Effector CD8-positive, alpha-beta T cell (primary cell): Measurements from ENCODE around the gene ZNF253.
"Not testable (repeated sequence)": the region's sequence is repeated elsewhere in the genome, so short reads cannot be mapped to it uniquely, and the experiment has no call there.

ENCODE experiments used
- DNase-seq: peaks from one replicate; lab custom pipeline; 2025; lab: John Stamatoyannopoulos, UW

Gene ZNF253

GRCh38 chr19:19900139-19900728, 34.6 kb downstream of the ZNF253 start:
- DNase-seq, result no peak

DNA sequence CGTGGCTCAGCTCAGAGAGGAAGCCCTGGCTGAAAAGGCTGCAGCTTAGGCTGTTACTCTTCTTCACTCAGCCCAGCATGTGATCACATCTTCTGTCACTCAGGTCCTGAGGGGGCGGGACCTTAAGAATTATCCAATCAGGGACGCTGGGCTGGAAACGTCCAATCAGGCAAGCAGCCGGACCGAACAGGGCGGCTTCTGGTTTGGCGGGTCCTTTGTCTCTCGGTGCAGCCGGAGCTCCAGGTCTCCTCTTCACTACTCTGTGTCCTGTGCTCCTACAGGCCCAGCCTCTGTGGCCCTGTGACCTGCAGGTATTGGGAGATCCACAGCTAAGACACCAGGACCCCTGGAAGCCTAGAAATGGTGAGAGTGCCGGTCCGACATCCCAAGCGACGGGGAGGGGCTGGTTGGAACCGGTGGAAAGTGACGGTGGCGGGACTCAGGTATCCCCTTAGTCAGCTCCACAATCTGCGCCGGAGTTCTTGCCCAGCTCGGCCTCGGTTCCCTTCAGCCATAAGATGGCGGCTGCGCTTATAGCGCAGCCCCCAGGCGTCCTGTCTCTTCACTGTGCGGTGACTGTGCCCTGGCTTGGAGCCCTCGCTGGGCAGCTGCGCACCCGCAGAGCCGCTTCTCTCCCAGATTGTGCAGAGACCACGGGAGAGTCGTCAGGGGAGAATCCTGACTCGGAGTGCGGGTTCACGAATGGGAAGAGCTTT, 35.2 kb downstream of the ZNF253 start, which contains the start of gene ZNF93:
TSS of gene ZNF93 (plus strand) at position 218 of the 716 bp plus-strand sequence. CDS start at position 361, 143 bp downstream.
- DNase-seq, result peak; percentile 84

DNA sequence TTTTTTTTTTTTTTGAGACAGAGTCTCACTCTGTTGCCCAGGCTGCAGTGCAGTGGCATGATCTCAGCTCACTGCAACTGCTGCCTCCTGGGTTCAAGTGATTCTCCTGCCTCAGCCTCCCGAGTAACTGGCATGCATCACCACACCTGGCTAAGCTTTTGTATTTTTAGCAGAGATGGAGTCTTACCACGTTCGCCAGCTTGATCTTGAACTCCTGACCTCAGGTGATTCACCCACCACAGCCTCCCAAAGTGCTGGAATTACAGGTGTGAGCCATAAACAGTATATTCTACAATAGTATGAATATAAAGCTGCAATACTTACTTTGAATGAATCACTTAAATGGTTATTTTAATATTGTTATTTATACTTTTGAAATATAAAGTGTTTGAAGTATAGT, 41.9 kb downstream of the ZNF253 start:
- DNase-seq, result not testable (repeated sequence)

- no peak for DNase-seq
Measured at GRCh38 chr19:19909654-19910053, 44.0 kb downstream of the ZNF253 start.

GRCh38 chr19:19911150-19911549, 45.5 kb downstream of the ZNF253 start:
- no peak for DNase-seq

DNA sequence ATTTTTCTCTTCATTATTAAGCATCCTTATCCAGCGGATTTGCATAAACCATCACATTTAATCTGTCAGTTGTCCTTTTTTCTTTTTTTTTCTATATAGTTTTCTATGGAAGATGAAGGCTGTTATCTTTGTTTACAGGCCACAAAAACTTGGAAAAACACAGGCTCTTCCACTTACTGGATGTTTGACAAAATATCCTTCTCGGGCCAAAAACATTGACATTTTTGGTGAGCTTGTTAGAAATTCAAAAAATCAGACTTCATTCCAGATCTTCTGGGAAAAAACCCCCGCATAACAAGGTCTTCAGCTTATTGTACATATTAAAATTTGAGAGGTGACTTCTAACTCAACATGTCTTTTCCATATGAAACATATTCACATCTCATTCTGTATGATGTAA, 48.9 kb downstream of the ZNF253 start:
- DNase-seq, result no peak

- DNase-seq, result peak; percentile 2
Measured at GRCh38 chr19:19930417-19930816, 64.7 kb downstream of the ZNF253 start.

- DNase-seq, result not testable (repeated sequence)
Measured at GRCh38 chr19:19933432-19934314, 68.0 kb downstream of the ZNF253 start.

DNA sequence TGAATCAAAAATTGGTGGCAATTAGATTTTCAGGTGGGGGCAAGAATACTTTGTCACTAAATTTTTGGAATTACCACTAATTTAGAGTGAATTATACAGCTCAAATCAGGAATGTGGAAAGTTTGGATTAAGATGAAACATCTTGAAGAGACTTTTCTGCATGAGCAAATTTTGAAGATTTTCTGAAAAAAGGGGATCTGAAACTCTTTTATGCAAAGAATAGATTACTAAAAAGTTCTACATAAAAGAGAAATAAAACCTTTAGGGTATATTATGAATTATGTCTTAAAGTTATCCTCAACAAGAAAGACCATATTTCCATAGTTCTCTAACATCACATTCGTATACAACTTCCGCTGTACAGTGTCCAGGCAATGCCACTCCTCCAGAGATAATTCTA, 71.7 kb downstream of the ZNF253 start:
- no peak for DNase-seq

- DNase-seq, result no peak
Measured at GRCh38 chr19:19938449-19938848, 72.8 kb downstream of the ZNF253 start.

GRCh38 chr19:19943848-19944582, 78.3 kb downstream of the ZNF253 start:
- no peak for DNase-seq
